LNCaP clone FGC (cell line): ENCODE measurements around the gene CYP11A1.

Experiments used
- DNase-seq: peaks from one replicate; pipeline ENCODE4 v3.0.0-alpha.2; 2011; ENCODE audit warnings: low read depth
- H3K4me3 ChIP-seq: 2 replicates; pipeline ENCODE4 v1.5.1; 2011; ENCODE audit warnings: mild to moderate bottlenecking, low read depth, low read length, control low read depth
- CTCF ChIP-seq: IDR thresholded peaks from 2 replicates; pipeline ENCODE4 v1.5.1; 2012; ENCODE audit warnings: mild to moderate bottlenecking; ENCODE audit not compliant: control insufficient read depth, insufficient read depth; ENCODE audit errors: extremely low read depth

CYP11A1 gene

GRCh38 chr15:74316141-74316540 lies 51.3 kb downstream of the CYP11A1 start:
- TF ChIP-seq CTCF, result no peak
- DNase-seq, result no peak

GRCh38 chr15:74315626-74316025 lies 51.8 kb downstream of the CYP11A1 start:
- no peak for DNase-seq
- no peak overlapping the region for H3K4me3 ChIP-seq
- TF ChIP-seq CTCF, result no peak

More at GRCh38 chr15:74316141-74316540, 51.3 kb downstream of the CYP11A1 start:
- no peak overlapping the region for H3K4me3 ChIP-seq

GRCh38 chr15:74314795-74315438 lies 52.5 kb downstream of the CYP11A1 start:
- H3K4me3 ChIP-seq, result no peak overlapping the region
- no peak for TF ChIP-seq CTCF
- DNase-seq, result no peak

GRCh38 chr15:74313889-74314288 lies 53.6 kb downstream of the CYP11A1 start:
- no peak overlapping the region for H3K4me3 ChIP-seq
- TF ChIP-seq CTCF, result no peak

GRCh38 chr15:74312445-74313007 lies 54.9 kb downstream of the CYP11A1 start:
- no peak for DNase-seq
- TF ChIP-seq CTCF, result no peak
- H3K4me3 ChIP-seq, result no peak overlapping the region

More at GRCh38 chr15:74313889-74314288, 53.6 kb downstream of the CYP11A1 start:
- DNase-seq, result no peak

- H3K4me3 ChIP-seq, result no peak overlapping the region
- TF ChIP-seq CTCF, result peak; percentile 61
- no peak for DNase-seq
Measured at GRCh38 chr15:74311734-74312444, 55.6 kb downstream of the CYP11A1 start.
